PC-3 (cell line): Measurements from ENCODE around the gene NIT1. TPM values are rescaled to one million over a fixed set of nuclear protein-coding genes. Genes with fewer than 3 reads are reported as not detected.

Experiments used
- ATAC-seq: fragments of 200-7000 bp; cut with Tn5 transposase; 2 replicates; pipeline ENCODE4 v1.9.1; 2020; ENCODE audit warnings: mild to moderate bottlenecking, moderate library complexity
- BruUV-seq: library from RNA; stranded (reverse); fragments of 400-500 nt; replicated peaks from 2 replicates; lab custom pipeline; 2021; lab: Mats Ljungman, UMichigan
- CTCF ChIA-PET: fragments of 300-600 bp; sonication (Branson Sonifier 250); formaldehyde crosslinking; loops from one replicate; lab custom pipeline; 2022; ENCODE audit warnings: antibody characterized with exemption; lab: Charles Lee
- POLR2A ChIA-PET: fragments of 300-600 bp; sonication (Branson Sonifier 250); formaldehyde crosslinking; loops from one replicate; lab custom pipeline; 2022; ENCODE audit warnings: antibody characterized with exemption; ENCODE audit not compliant: unreplicated experiment; lab: Charles Lee
- DNase-seq: peaks from one replicate; pipeline ENCODE4 v3.0.0-alpha.2; 2015
- H2AFZ ChIP-seq: fragments of 300-600 bp; sonication (generic); 2 replicates; pipeline ENCODE4 v1.6.0; 2016; ENCODE audit warnings: antibody characterized with exemption, low read length
- H3F3A ChIP-seq: fragments of 300-600 bp; sonication (generic); one replicate; pipeline ENCODE4 v1.6.0; 2017; ENCODE audit warnings: antibody characterized with exemption, low read length, control low read depth, mild to moderate bottlenecking; ENCODE audit not compliant: unreplicated experiment
- H3K27ac ChIP-seq: fragments of 300-600 bp; sonication (generic); 2 replicates; pipeline ENCODE4 v1.5.1; 2016; ENCODE audit warnings: mild to moderate bottlenecking, low read length
- H3K27me3 ChIP-seq: fragments of 300-600 bp; sonication (generic); 2 replicates; pipeline ENCODE4 v1.6.1; 2016; ENCODE audit warnings: low read length, mixed read lengths
- H3K36me3 ChIP-seq: fragments of 300-600 bp; sonication (generic); 2 replicates; pipeline ENCODE4 v1.6.1; 2016; ENCODE audit warnings: low read depth, mixed run types, low read length, mixed read lengths
- H3K4me1 ChIP-seq: fragments of 300-600 bp; sonication (generic); 2 replicates; pipeline ENCODE4 v1.5.1; 2016; ENCODE audit warnings: low read length; ENCODE audit not compliant: insufficient read depth
- H3K4me2 ChIP-seq: fragments of 300-600 bp; sonication (generic); 2 replicates; pipeline ENCODE4 v1.6.0; 2016; ENCODE audit warnings: low read length
- H3K4me3 ChIP-seq: fragments of 300-600 bp; sonication (generic); 2 replicates; pipeline ENCODE4 v1.5.1; 2016; ENCODE audit warnings: mild to moderate bottlenecking, low read length, mixed read lengths
- H3K79me2 ChIP-seq: fragments of 300-600 bp; sonication (generic); 2 replicates; pipeline ENCODE4 v1.6.1; 2017; ENCODE audit warnings: low read length, mixed read lengths
- H3K9ac ChIP-seq: fragments of 300-600 bp; sonication (generic); 2 replicates; pipeline ENCODE4 v1.6.0; 2016; ENCODE audit warnings: mild to moderate bottlenecking, low read length
- H3K9me2 ChIP-seq: fragments of 300-600 bp; sonication (generic); replicated peaks from 2 replicates; pipeline ENCODE4 v1.6.1; 2016; ENCODE audit warnings: mixed run types, low read length, mixed read lengths
- H3K9me3 ChIP-seq: fragments of 300-600 bp; sonication (generic); 2 replicates; pipeline ENCODE4 v1.6.1; 2016; ENCODE audit warnings: low read length, mixed read lengths
- H4K20me1 ChIP-seq: fragments of 300-600 bp; sonication (generic); 2 replicates; pipeline ENCODE4 v1.6.1; 2016; ENCODE audit warnings: low read length, mixed read lengths
- EZH2 ChIP-seq: fragments of 300-600 bp; sonication (generic); IDR thresholded peaks from one replicate; pipeline ENCODE4 v1.6.1; 2017; ENCODE audit warnings: antibody characterized with exemption, mild to moderate bottlenecking, low read length; ENCODE audit not compliant: unreplicated experiment
- EZH2phosphoT487 ChIP-seq: fragments of 300-600 bp; sonication (generic); IDR thresholded peaks from 2 replicates; pipeline ENCODE4 v1.6.1; 2018; ENCODE audit warnings: mild to moderate bottlenecking, antibody characterized with exemption, low read length, borderline replicate concordance
- intact Hi-C: fragments of 100-400 bp; cut with micrococcal nuclease; formaldehyde crosslinking; loops from 2 replicates; pipeline ENCODE4 v1.9.0; 2023
- total RNA-seq: library from RNA; depleted of rRNA; stranded (reverse); fragments of >200 nt; gene quantifications from 2 replicates; pipeline ENCODE4 v1.2.3, GENCODE V29; 2014
- TF ChIP-seq, protein P1 (sequence below): fragments of 300-600 bp; sonication (generic); conservative IDR thresholded peaks from 2 replicates; pipeline ENCODE4 v1.5.1; 2017; ENCODE audit warnings: antibody characterized with exemption, low read depth, mild to moderate bottlenecking, low read length

The NIT1 gene
- total RNA-seq, 1 experiment from 2014 or later = 18.1 TPM

DNA sequence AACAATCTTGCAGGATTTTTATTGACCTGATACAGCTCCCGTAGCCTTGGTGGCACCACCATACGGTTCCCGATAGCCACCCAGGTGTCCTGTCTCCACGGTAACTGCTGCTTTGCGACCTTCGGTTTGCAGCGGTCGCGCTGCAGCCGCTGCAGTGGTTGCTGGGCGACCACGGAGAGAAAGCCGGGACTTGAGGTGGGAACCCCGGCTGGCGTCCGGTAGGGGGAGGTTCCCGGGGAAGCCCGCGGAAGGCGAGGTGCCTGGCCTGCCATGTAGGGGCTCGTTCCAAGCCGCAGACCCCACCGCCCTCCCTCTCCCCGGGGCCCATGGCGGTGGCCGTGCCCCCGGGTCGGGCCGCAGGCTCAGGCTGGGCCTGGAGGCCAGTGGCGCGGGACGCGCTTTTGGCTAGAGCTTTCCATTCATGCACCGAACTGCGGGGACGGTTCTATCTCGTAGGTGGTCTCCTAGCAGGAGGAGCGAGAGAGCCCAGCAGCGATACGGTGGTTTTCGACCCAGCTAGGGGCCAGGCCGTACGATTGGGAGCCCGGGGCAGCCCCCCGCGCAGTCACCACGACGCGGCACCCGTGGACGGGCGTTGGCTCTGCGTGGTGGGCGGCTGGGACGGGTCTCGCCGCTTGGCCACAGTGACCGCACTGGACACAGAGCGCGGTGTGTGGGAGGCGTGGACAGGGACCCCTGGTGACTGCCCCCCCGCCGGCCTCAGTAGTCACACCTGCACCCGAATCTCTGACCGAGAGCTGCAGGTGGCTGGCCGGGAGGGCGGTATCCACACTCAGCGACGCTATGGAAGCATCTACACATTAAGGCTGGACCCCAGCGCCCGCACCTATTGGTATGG, 19.5 kb upstream of the NIT1 start, which contains the start of gene KLHDC9:
KLHDC9 (plus strand) TSS at position 152 of the 859 bp plus-strand sequence; CDS start at position 327, 175 bp downstream.
- DNase-seq (peak; percentile 96), ATAC-seq (peak; percentile 83)
- Histone ChIP-seq H3K79me2 (peaks cover 10% of the 10 kb centered on the region), H3K9me3 (no peaks in the 10 kb centered on the region), H3K4me1 (peaks cover 24% of the 10 kb centered on the region), H3K27ac (peak within 1 kb of the TSS; percentile 15), H3K9ac (peak within 1 kb of the TSS; percentile 70), H3K4me3 (peak within 1 kb of the TSS; percentile 74), H3K27me3 (no peaks in the 10 kb centered on the region), H3K4me2 (peak within 1 kb of the TSS; percentile 93), H3K36me3 (peaks cover 22% of the 10 kb centered on the region), H4K20me1 (peaks cover 5% of the 10 kb centered on the region), H3F3A (peaks cover 7% of the 10 kb centered on the region), H2AFZ (peak within 1 kb of the TSS; percentile 91), H3K9me2 (no peaks in the 10 kb centered on the region)
- BruUV-seq = TSS peak; percentile 20
- ChIA-PET CTCF (interaction anchor here (0.6 to 2.3 kb wide), 6 partner anchors 10 to 176 kb away, joined by 3 to 16 read pairs (median 6); partner anchors contain the start of gene F11R), POLR2A (interaction anchor here (0.5 to 1.1 kb wide), 4 partner anchors 53 to 1091 kb away, joined by 3 to 27 read pairs (median 4); partner anchors contain the start of genes UFC1 and USF1)
- intact Hi-C loops = loop anchor here (1.0 to 2.0 kb wide), 4 partner anchors 27 to 264 kb away; partner anchors contain the start of gene DEDD
- TF ChIP-seq EZH2 (no peak), EZH2phosphoT487 (no peak)
- TF ChIP-seq, protein P1, sequence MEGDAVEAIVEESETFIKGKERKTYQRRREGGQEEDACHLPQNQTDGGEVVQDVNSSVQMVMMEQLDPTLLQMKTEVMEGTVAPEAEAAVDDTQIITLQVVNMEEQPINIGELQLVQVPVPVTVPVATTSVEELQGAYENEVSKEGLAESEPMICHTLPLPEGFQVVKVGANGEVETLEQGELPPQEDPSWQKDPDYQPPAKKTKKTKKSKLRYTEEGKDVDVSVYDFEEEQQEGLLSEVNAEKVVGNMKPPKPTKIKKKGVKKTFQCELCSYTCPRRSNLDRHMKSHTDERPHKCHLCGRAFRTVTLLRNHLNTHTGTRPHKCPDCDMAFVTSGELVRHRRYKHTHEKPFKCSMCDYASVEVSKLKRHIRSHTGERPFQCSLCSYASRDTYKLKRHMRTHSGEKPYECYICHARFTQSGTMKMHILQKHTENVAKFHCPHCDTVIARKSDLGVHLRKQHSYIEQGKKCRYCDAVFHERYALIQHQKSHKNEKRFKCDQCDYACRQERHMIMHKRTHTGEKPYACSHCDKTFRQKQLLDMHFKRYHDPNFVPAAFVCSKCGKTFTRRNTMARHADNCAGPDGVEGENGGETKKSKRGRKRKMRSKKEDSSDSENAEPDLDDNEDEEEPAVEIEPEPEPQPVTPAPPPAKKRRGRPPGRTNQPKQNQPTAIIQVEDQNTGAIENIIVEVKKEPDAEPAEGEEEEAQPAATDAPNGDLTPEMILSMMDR = no peak

DNA sequence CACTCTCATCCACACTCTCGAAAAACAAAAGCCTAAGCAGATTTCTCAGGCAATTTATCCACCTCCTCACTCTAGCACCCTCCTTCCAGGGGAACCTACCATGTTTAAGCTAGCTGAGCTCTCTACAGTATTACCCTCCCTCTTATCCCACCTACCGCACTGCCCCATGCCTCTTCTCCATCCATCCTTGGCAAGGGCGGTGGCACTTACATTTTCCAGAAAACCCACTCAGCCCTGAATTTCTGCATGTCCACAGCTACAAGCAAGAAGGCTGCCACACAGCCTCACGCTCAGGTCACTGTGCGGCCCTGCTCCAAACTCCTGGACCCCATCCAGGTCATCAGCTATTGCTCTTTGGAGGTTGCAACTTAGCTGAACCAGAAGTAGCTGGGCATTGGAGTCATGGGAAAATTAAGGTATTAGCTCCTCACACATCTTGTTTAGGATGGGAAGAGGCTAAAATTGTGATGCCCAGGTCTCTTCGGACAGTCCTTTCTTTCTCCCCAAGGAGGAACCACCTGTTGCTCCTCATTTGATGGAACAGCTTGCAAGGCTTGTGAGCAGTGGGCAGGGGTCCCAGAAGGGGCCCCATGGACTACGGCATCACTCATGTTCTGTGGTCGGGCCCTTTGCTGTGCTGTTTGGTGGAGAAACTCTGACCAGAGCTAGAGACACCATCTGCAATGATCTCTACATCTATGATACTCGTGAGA, 18.7 kb upstream of the NIT1 start:
- H4K20me1 ChIP-seq = peaks cover 5% of the 10 kb centered on the region
- no peak overlapping the region for H2AFZ ChIP-seq
- ChIA-PET POLR2A (interaction anchor here (0.5 to 1.1 kb wide), 4 partner anchors 54 to 1092 kb away, joined by 3 to 27 read pairs (median 4); partner anchors contain the start of genes UFC1 and USF1), CTCF (interaction anchor here (1.0 to 1.3 kb wide), 2 partner anchors 26 to 102 kb away, joined by 3 to 5 read pairs; no protein-coding TSS in a partner anchor)
- peaks cover 23% of the 10 kb centered on the region for H3K4me1 ChIP-seq
- H3K9me3 ChIP-seq = no peaks in the 10 kb centered on the region
- BruUV-seq = TSS peak; percentile 49
- H3K36me3 ChIP-seq = peaks cover 25% of the 10 kb centered on the region
- H3K4me2 ChIP-seq = peak overlapping the region; percentile 93
- H3K4me3 ChIP-seq = peak overlapping the region; percentile 74
- DNase-seq (no peak), ATAC-seq (peak; percentile 4)
- intact Hi-C loops = loop anchor here (2.0 kb wide), 2 partner anchors 34 to 264 kb away; partner anchors contain the start of gene DEDD
- peaks cover 7% of the 10 kb centered on the region for H3F3A ChIP-seq
- no peak for TF ChIP-seq EZH2
- TF ChIP-seq EZH2phosphoT487 = no peak
- TF ChIP-seq, protein P1 = no peak
- no peaks in the 10 kb centered on the region for H3K27me3 ChIP-seq
- H3K79me2 ChIP-seq = peaks cover 18% of the 10 kb centered on the region
- H3K9ac ChIP-seq = no peak overlapping the region
- H3K27ac ChIP-seq = no peak overlapping the region
- no peaks in the 10 kb centered on the region for H3K9me2 ChIP-seq
